GM12892 (cell line): ENCODE measurements around the gene FAM151A.

Experiments
- DNase-seq: peaks from one replicate; pipeline ENCODE4 v3.0.0; 2011; ENCODE audit not compliant: insufficient read length
- FAIRE-seq: peaks from 2 replicates; lab custom pipeline; 2011; peaks lifted over from hg19 to GRCh38; lab: Jason Lieb, UNC
- POLR2A ChIP-seq: IDR thresholded peaks from 2 replicates; pipeline ENCODE4 v1.6.1; 2011; ENCODE audit warnings: low read depth, low read length, control low read depth
- POLR2AphosphoS5 ChIP-seq: IDR thresholded peaks from 2 replicates; pipeline ENCODE4 v1.6.1; 2011; ENCODE audit warnings: low read depth, low read length, control low read depth
- TAF1 ChIP-seq: IDR thresholded peaks from 2 replicates; pipeline ENCODE4 v1.6.1; 2011; ENCODE audit warnings: low read depth, mild to moderate bottlenecking, control low read depth, low read length, borderline replicate concordance

The FAM151A gene

DNA sequence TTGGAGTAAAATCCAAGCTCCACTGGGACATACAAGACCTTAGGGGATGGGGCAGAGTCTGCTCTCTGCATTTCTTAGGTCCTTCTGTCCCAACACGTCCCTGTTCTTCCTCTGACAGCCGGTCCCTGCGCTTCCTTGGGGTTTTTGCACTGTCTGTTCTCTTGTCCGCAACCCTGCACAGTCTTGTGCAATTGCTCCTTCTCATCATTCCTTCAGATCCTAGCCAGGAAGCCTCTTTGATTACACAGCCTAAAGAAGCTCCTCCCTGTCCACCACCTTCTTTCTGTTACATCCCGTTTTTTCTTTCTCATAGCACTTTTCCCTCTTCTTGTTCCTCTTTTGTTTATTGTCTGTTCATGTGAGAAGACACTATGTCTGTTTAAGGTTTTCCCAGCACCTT lies 55.4 kb downstream of the FAM151A start:
- no peak for DNase-seq
- TF ChIP-seq TAF1 (no peak), POLR2AphosphoS5 (no peak), POLR2A (no peak)
- no peak for FAIRE-seq

DNA sequence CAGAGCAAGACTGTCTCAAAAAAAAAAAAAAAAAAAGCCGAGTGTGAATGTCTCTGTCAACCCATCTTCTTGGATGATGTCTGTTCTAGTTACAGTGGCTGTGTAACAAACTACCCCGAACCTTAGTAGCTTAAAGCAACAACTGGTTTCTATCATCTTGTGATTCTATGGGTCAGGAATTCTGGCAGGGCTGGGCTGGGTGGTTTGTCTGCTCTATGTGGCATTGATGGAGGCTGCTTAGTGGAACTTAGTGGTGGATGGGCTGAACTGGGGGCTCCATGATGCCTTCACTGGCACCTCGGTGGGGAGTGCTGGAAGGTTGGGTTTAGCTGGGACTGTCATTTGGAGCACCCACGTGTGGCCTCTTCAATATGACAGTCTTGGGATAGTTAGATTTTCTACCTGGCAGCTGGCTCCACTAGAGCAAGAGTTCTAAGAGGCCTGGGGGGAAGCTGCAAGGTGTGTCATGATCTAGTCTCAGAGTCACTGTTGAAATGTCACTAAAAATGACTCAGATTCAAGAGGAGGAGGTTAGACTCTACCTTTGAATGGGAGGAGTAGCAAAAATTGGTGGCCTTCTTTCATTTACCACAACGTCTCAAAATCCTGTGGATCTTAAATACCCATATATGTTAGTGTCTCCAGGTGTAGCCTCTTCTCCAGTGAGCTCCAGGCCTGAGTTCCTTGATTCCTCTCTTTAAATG lies 56.7 kb downstream of the FAM151A start:
- DNase-seq (no peak), FAIRE-seq (no peak)
- TF ChIP-seq POLR2A (no peak), POLR2AphosphoS5 (no peak), TAF1 (no peak)

- FAIRE-seq, result no peak
- no peak for TF ChIP-seq POLR2A
- no peak for DNase-seq
These were observed 58.2 kb downstream of the FAM151A start for GRCh38 chr1:54565113-54565501.

GRCh38 chr1:54564312-54565112 lies 58.8 kb downstream of the FAM151A start:
- TF ChIP-seq POLR2A (no peak), POLR2AphosphoS5 (no peak), TAF1 (no peak)
- DNase-seq (no peak), FAIRE-seq (no peak)

- no peak for TF ChIP-seq POLR2A
- no peak for TF ChIP-seq POLR2AphosphoS5
- TF ChIP-seq TAF1, result no peak
- no peak for FAIRE-seq
- DNase-seq, result no peak
These were observed 63.5 kb downstream of the FAM151A start for GRCh38 chr1:54559771-54560231.
